ENCODE results near the gene CYSLTR1.

Gene CYSLTR1

GRCh38 chrX:78327370-78328086, at the start of gene CYSLTR1:
TSS of gene CYSLTR1 (minus strand) at chrX:78327611. CDS start at chrX:78273746, 53,865 bp downstream.
- Mint-ChIP-seq H3K36me3 (ENCODE audit: low read depth) (peaks cover 15% of the 10 kb centered on the region), H3K4me3 (peak within 1 kb of the TSS; percentile 89), H3K9me3 (no peaks in the 10 kb centered on the region), H3K27me3 (ENCODE audit: low read depth) (no peaks in the 10 kb centered on the region), H3K27ac (peak within 1 kb of the TSS; percentile 81), H3K4me1 (ENCODE audit: low read depth) (peaks cover 55% of the 10 kb centered on the region)

- H3K4me1 Mint-ChIP-seq (ENCODE audit: low read depth) = peaks cover 23% of the 10 kb centered on the region
- no peak overlapping the region for H3K4me3 Mint-ChIP-seq
- no peak overlapping the region for H3K27ac Mint-ChIP-seq
- H3K27me3 Mint-ChIP-seq (ENCODE audit: low read depth) = no peaks in the 10 kb centered on the region
- H3K9me3 Mint-ChIP-seq = peaks cover 26% of the 10 kb centered on the region
- peaks cover 14% of the 10 kb centered on the region for H3K36me3 Mint-ChIP-seq (ENCODE audit: low read depth)
Measured at GRCh38 chrX:78377186-78377585, 49.8 kb upstream of the CYSLTR1 start.

- peaks cover 33% of the 10 kb centered on the region for H3K9me3 Mint-ChIP-seq
- no peak overlapping the region for H3K4me3 Mint-ChIP-seq
- no peaks in the 10 kb centered on the region for H3K27me3 Mint-ChIP-seq (ENCODE audit: low read depth)
- H3K36me3 Mint-ChIP-seq (ENCODE audit: low read depth) = peaks cover 22% of the 10 kb centered on the region
- peak overlapping the region; percentile 45 for H3K27ac Mint-ChIP-seq
- peaks cover 30% of the 10 kb centered on the region for H3K4me1 Mint-ChIP-seq (ENCODE audit: low read depth)
Measured at GRCh38 chrX:78375894-78376293, 48.5 kb upstream of the CYSLTR1 start.

- Mint-ChIP-seq H3K27me3 (ENCODE audit: low read depth) (no peaks in the 10 kb centered on the region), H3K4me3 (no peak overlapping the region), H3K27ac (no peak overlapping the region), H3K9me3 (peaks cover 40% of the 10 kb centered on the region), H3K36me3 (ENCODE audit: low read depth) (peaks cover 8% of the 10 kb centered on the region), H3K4me1 (ENCODE audit: low read depth) (peaks cover 2% of the 10 kb centered on the region)
Measured at GRCh38 chrX:78366576-78366975, 39.2 kb upstream of the CYSLTR1 start.

- H3K27me3 Mint-ChIP-seq (ENCODE audit: low read depth) = no peaks in the 10 kb centered on the region
- no peak overlapping the region for H3K27ac Mint-ChIP-seq
- H3K36me3 Mint-ChIP-seq (ENCODE audit: low read depth) = peaks cover 6% of the 10 kb centered on the region
- H3K4me1 Mint-ChIP-seq (ENCODE audit: low read depth) = peaks cover 5% of the 10 kb centered on the region
- H3K9me3 Mint-ChIP-seq = peaks cover 18% of the 10 kb centered on the region
- no peak overlapping the region for H3K4me3 Mint-ChIP-seq
Measured at GRCh38 chrX:78357342-78358055, 30.1 kb upstream of the CYSLTR1 start.

GRCh38 chrX:78333521-78333920, 6.1 kb upstream of the CYSLTR1 start:
- H3K9me3 Mint-ChIP-seq = peaks cover 12% of the 10 kb centered on the region
- H3K27me3 Mint-ChIP-seq (ENCODE audit: low read depth) = no peaks in the 10 kb centered on the region
- peaks cover 52% of the 10 kb centered on the region for H3K4me1 Mint-ChIP-seq (ENCODE audit: low read depth)
- peak overlapping the region; percentile 83 for H3K27ac Mint-ChIP-seq
- peaks cover 14% of the 10 kb centered on the region for H3K36me3 Mint-ChIP-seq (ENCODE audit: low read depth)
- H3K4me3 Mint-ChIP-seq = peak overlapping the region; percentile 64

GRCh38 chrX:78331708-78332107, 4.3 kb upstream of the CYSLTR1 start:
- H3K36me3 Mint-ChIP-seq (ENCODE audit: low read depth) = peaks cover 13% of the 10 kb centered on the region
- H3K27ac Mint-ChIP-seq = peak overlapping the region; percentile 86
- no peaks in the 10 kb centered on the region for H3K27me3 Mint-ChIP-seq (ENCODE audit: low read depth)
- peaks cover 4% of the 10 kb centered on the region for H3K9me3 Mint-ChIP-seq
- peak overlapping the region; percentile 33 for H3K4me3 Mint-ChIP-seq
- peaks cover 64% of the 10 kb centered on the region for H3K4me1 Mint-ChIP-seq (ENCODE audit: low read depth)

GRCh38 chrX:78330540-78330939, 3.1 kb upstream of the CYSLTR1 start:
- Mint-ChIP-seq H3K4me1 (ENCODE audit: low read depth) (peaks cover 61% of the 10 kb centered on the region), H3K27ac (peak overlapping the region; percentile 71), H3K27me3 (ENCODE audit: low read depth) (no peaks in the 10 kb centered on the region), H3K4me3 (no peak overlapping the region), H3K36me3 (ENCODE audit: low read depth) (peaks cover 7% of the 10 kb centered on the region), H3K9me3 (no peaks in the 10 kb centered on the region)

- peak overlapping the region; percentile 49 for H3K4me3 Mint-ChIP-seq
- no peaks in the 10 kb centered on the region for H3K27me3 Mint-ChIP-seq (ENCODE audit: low read depth)
- peaks cover 7% of the 10 kb centered on the region for H3K36me3 Mint-ChIP-seq (ENCODE audit: low read depth)
- H3K9me3 Mint-ChIP-seq = no peaks in the 10 kb centered on the region
- H3K4me1 Mint-ChIP-seq (ENCODE audit: low read depth) = peaks cover 60% of the 10 kb centered on the region
- H3K27ac Mint-ChIP-seq = peak overlapping the region; percentile 76
Measured at GRCh38 chrX:78330068-78330467, 2.7 kb upstream of the CYSLTR1 start.

GRCh38 chrX:78329486-78329885, 2.1 kb upstream of the CYSLTR1 start:
- Mint-ChIP-seq H3K4me1 (ENCODE audit: low read depth) (peaks cover 56% of the 10 kb centered on the region), H3K4me3 (peak overlapping the region; percentile 49), H3K36me3 (ENCODE audit: low read depth) (peaks cover 5% of the 10 kb centered on the region)

GRCh38 chrX:78326401-78326800, 1.0 kb downstream of the CYSLTR1 start:
- Mint-ChIP-seq H3K27me3 (ENCODE audit: low read depth) (no peaks in the 10 kb centered on the region), H3K9me3 (no peaks in the 10 kb centered on the region), H3K27ac (peak overlapping the region; percentile 81), H3K4me1 (ENCODE audit: low read depth) (peaks cover 54% of the 10 kb centered on the region), H3K36me3 (ENCODE audit: low read depth) (peaks cover 17% of the 10 kb centered on the region), H3K4me3 (peak overlapping the region; percentile 89)

More at GRCh38 chrX:78329486-78329885, 2.1 kb upstream of the CYSLTR1 start:
- H3K27ac Mint-ChIP-seq = peak overlapping the region; percentile 76
- no peaks in the 10 kb centered on the region for H3K27me3 Mint-ChIP-seq (ENCODE audit: low read depth)
- H3K9me3 Mint-ChIP-seq = no peaks in the 10 kb centered on the region

GRCh38 chrX:78322863-78323262, 4.5 kb downstream of the CYSLTR1 start:
- Mint-ChIP-seq H3K36me3 (ENCODE audit: low read depth) (peaks cover 41% of the 10 kb centered on the region), H3K27ac (peak overlapping the region; percentile 87), H3K9me3 (peaks cover 14% of the 10 kb centered on the region)

GRCh38 chrX:78321809-78322208, 5.6 kb downstream of the CYSLTR1 start:
- Mint-ChIP-seq H3K4me1 (ENCODE audit: low read depth) (peaks cover 34% of the 10 kb centered on the region), H3K36me3 (ENCODE audit: low read depth) (peaks cover 46% of the 10 kb centered on the region), H3K27me3 (ENCODE audit: low read depth) (no peaks in the 10 kb centered on the region), H3K9me3 (peaks cover 14% of the 10 kb centered on the region), H3K4me3 (peak overlapping the region; percentile 65), H3K27ac (peak overlapping the region; percentile 87)

More at GRCh38 chrX:78322863-78323262, 4.5 kb downstream of the CYSLTR1 start:
- Mint-ChIP-seq H3K4me1 (ENCODE audit: low read depth) (peaks cover 35% of the 10 kb centered on the region), H3K4me3 (peak overlapping the region; percentile 85), H3K27me3 (ENCODE audit: low read depth) (no peaks in the 10 kb centered on the region)

- peaks cover 18% of the 10 kb centered on the region for H3K9me3 Mint-ChIP-seq
- peaks cover 79% of the 10 kb centered on the region for H3K36me3 Mint-ChIP-seq (ENCODE audit: low read depth)
- peaks cover 46% of the 10 kb centered on the region for H3K4me1 Mint-ChIP-seq (ENCODE audit: low read depth)
- H3K27me3 Mint-ChIP-seq (ENCODE audit: low read depth) = no peaks in the 10 kb centered on the region
- no peak overlapping the region for H3K4me3 Mint-ChIP-seq
- H3K27ac Mint-ChIP-seq = no peak overlapping the region
Measured at GRCh38 chrX:78316265-78316664, 11.1 kb downstream of the CYSLTR1 start.

GRCh38 chrX:78315745-78316144, 11.7 kb downstream of the CYSLTR1 start:
- Mint-ChIP-seq H3K9me3 (peaks cover 15% of the 10 kb centered on the region), H3K27me3 (ENCODE audit: low read depth) (no peaks in the 10 kb centered on the region), H3K36me3 (ENCODE audit: low read depth) (peaks cover 78% of the 10 kb centered on the region), H3K4me3 (no peak overlapping the region), H3K4me1 (ENCODE audit: low read depth) (peaks cover 44% of the 10 kb centered on the region), H3K27ac (no peak overlapping the region)
